D721Med (cell line): ENCODE measurements around the gene SLC1A2.

Experiments
- DNase-seq: peaks from one replicate; pipeline ENCODE4 v3.0.0; 2011; ENCODE audit warnings: low spot score; ENCODE audit not compliant: insufficient read length
- FAIRE-seq: peaks from 2 replicates; lab custom pipeline; 2011; peaks lifted over from hg19 to GRCh38; lab: Jason Lieb, UNC
- CTCF ChIP-seq: IDR thresholded peaks from 2 replicates; pipeline ENCODE4 v1.5.1; 2012; ENCODE audit warnings: mild to moderate bottlenecking, control low read depth; ENCODE audit not compliant: insufficient read depth; ENCODE audit errors: missing control alignments

SLC1A2 gene

GRCh38 chr11:35344681-35345574 is 74.4 kb downstream of the SLC1A2 start:
- no peak for TF ChIP-seq CTCF
- DNase-seq (no peak), FAIRE-seq (no peak)

GRCh38 chr11:35343033-35343598 is 76.2 kb downstream of the SLC1A2 start:
- no peak for TF ChIP-seq CTCF
- no peak for FAIRE-seq
- no peak for DNase-seq

GRCh38 chr11:35340715-35341114 is 78.6 kb downstream of the SLC1A2 start:
- no peak for TF ChIP-seq CTCF
- no peak for FAIRE-seq
- DNase-seq: no peak

- no peak for TF ChIP-seq CTCF
- no peak for DNase-seq
- FAIRE-seq: no peak
Measured at GRCh38 chr11:35340071-35340470, 79.3 kb downstream of the SLC1A2 start.

GRCh38 chr11:35338921-35339320 is 80.4 kb downstream of the SLC1A2 start:
- DNase-seq (no peak), FAIRE-seq (no peak)
- TF ChIP-seq CTCF: no peak

GRCh38 chr11:35337914-35338305 is 81.4 kb downstream of the SLC1A2 start:
- FAIRE-seq (no peak), DNase-seq (no peak)
- TF ChIP-seq CTCF: no peak

- no peak for TF ChIP-seq CTCF
- no peak for FAIRE-seq
- no peak for DNase-seq
Measured at GRCh38 chr11:35337136-35337913, 82.0 kb downstream of the SLC1A2 start.
